H1 (cell line): ENCODE measurements around the gene EBF3. TPM values are rescaled to one million over a fixed set of nuclear protein-coding genes. Genes with fewer than 3 reads are reported as not detected.

Experiments used
- CTCF ChIA-PET: fragments of 300-600 bp; sonication (Branson Sonifier 250); formaldehyde crosslinking; loops from one replicate; lab custom pipeline; 2021; ENCODE audit not compliant: partially characterized antibody; lab: Charles Lee
- POLR2A ChIA-PET: fragments of 300-600 bp; sonication (Branson Sonifier 250); formaldehyde crosslinking; loops from one replicate; lab custom pipeline; 2021; ENCODE audit warnings: inconsistent platforms; ENCODE audit not compliant: partially characterized antibody; lab: Charles Lee
- DNase-seq, 2 experiments: peaks; one replicate each; pipeline versions ENCODE4 v3.0.0 to v3.0.0-alpha.2; 2010 to 2022; ENCODE audit warnings: low spot score in 2 of 2, low read depth in 1 of 2, mixed read lengths in 1 of 2
- FAIRE-seq: peaks from 2 replicates; lab custom pipeline; 2011; peaks lifted over from hg19 to GRCh38; lab: Jason Lieb, UNC
- H2AFZ ChIP-seq: 2 replicates; pipeline ENCODE4 v1.8.1; 2012; ENCODE audit warnings: low read length, inconsistent platforms
- H2AK5ac ChIP-seq: 2 replicates; pipeline ENCODE4 v1.6.1; 2013; ENCODE audit warnings: low read depth, low read length
- H2BK120ac ChIP-seq: replicated peaks from 2 replicates; pipeline ENCODE3; 2013; ENCODE audit warnings: low read depth, low read length, inconsistent platforms
- H2BK12ac ChIP-seq: 2 replicates; pipeline ENCODE4 v1.6.1; 2013; ENCODE audit warnings: low read depth, low read length
- H2BK15ac ChIP-seq: 2 replicates; pipeline ENCODE4 v1.6.1; 2013; ENCODE audit warnings: low read length
- H2BK20ac ChIP-seq: 2 replicates; pipeline ENCODE4 v1.6.1; 2013; ENCODE audit warnings: low read length
- H2BK5ac ChIP-seq: 2 replicates; pipeline ENCODE4 v1.6.1; 2013; ENCODE audit warnings: low read depth, low read length
- H3K14ac ChIP-seq: 2 replicates; pipeline ENCODE4 v1.6.1; 2013; ENCODE audit warnings: inconsistent platforms; ENCODE audit not compliant: insufficient read length
- H3K18ac ChIP-seq: 2 replicates; pipeline ENCODE4 v1.6.1; 2013; ENCODE audit warnings: low read length; ENCODE audit errors: extremely low read depth
- H3K23ac ChIP-seq: 2 replicates; pipeline ENCODE4 v1.6.1; 2013; ENCODE audit warnings: inconsistent platforms; ENCODE audit not compliant: insufficient read length
- H3K23me2 ChIP-seq: 2 replicates; pipeline ENCODE4 v1.6.1; 2013; ENCODE audit warnings: low read depth, low read length
- H3K27ac ChIP-seq: 2 replicates; pipeline ENCODE4 v1.6.1; 2011; ENCODE audit warnings: low read depth, low read length, inconsistent platforms
- H3K27me3 ChIP-seq, 4 experiments: replicated peaks in 1 of 4; 1 replicate in 1 of 4; 2 replicates in 3 of 4; pipeline versions ENCODE4 v1.6.1 to v1.8.1; 2011 to 2013; ENCODE audit warnings: low read length in 3 of 4, mild to moderate bottlenecking in 3 of 4, inconsistent platforms in 2 of 4, mixed read lengths in 2 of 4, moderate library complexity in 1 of 4; ENCODE audit not compliant: control insufficient read depth in 3 of 4, insufficient read depth in 3 of 4; ENCODE audit errors: extremely low read depth in 1 of 4
- H3K36me3 ChIP-seq, 4 experiments: 2 replicates each; pipeline versions ENCODE4 v1.6.1 to v1.8.1; 2011 to 2013; ENCODE audit warnings: mild to moderate bottlenecking in 4 of 4, low read length in 3 of 4, moderate library complexity in 2 of 4, control low read depth in 1 of 4, inconsistent platforms in 1 of 4; ENCODE audit not compliant: insufficient read depth in 4 of 4, control insufficient read depth in 2 of 4
- H3K4ac ChIP-seq: replicated peaks from 2 replicates; pipeline ENCODE3; 2013; ENCODE audit warnings: low read length, low read depth, mixed read lengths, inconsistent platforms; ENCODE audit not compliant: insufficient read length
- H3K4me1 ChIP-seq, 4 experiments: replicated peaks in 1 of 4; 1 replicate in 1 of 4; 2 replicates in 3 of 4; pipeline versions ENCODE4 v1.6.1 to v1.8.1; 2011 to 2013; ENCODE audit warnings: low read length in 3 of 4, inconsistent platforms in 2 of 4, mixed read lengths in 1 of 4; ENCODE audit not compliant: insufficient read depth in 4 of 4, control insufficient read depth in 3 of 4
- H3K4me2 ChIP-seq, 2 experiments: 2 replicates each; pipeline versions ENCODE4 v1.6.1 to v1.8.1; 2011 to 2013; ENCODE audit warnings: low read depth in 2 of 2, low read length in 2 of 2, control low read depth in 1 of 2, inconsistent platforms in 1 of 2, mild to moderate bottlenecking in 1 of 2; ENCODE audit not compliant: insufficient read depth in 1 of 2
- H3K4me3 ChIP-seq, 4 experiments: fragments of 200-600, 300-600 bp in 1 of 4; sonication (generic), shearing (Covaris generic), sonication (Bioruptor Twin) in 1 of 4; 2 replicates each; pipeline versions ENCODE4 v1.5.1 to v1.8.1; 2011 to 2016; ENCODE audit warnings: low read length in 4 of 4, low read depth in 3 of 4, control low read depth in 2 of 4, inconsistent platforms in 2 of 4, mild to moderate bottlenecking in 2 of 4, mixed read lengths in 1 of 4, moderate library complexity in 1 of 4; ENCODE audit not compliant: insufficient read depth in 2 of 4; ENCODE audit errors: extremely low read depth in 1 of 4
- H3K56ac ChIP-seq: replicated peaks from 2 replicates; pipeline ENCODE3; 2013; ENCODE audit warnings: low read depth, mild to moderate bottlenecking, mixed read lengths, low read length, inconsistent platforms; ENCODE audit not compliant: insufficient read length
- H3K79me1 ChIP-seq: 2 replicates; pipeline ENCODE4 v1.6.1; 2013; ENCODE audit warnings: low read depth, low read length, control low read depth
- H3K79me2 ChIP-seq, 2 experiments: 2 replicates each; pipeline versions ENCODE4 v1.6.1 to v1.8.1; 2012 to 2013; ENCODE audit warnings: low read length in 2 of 2, mild to moderate bottlenecking in 2 of 2, inconsistent platforms in 1 of 2; ENCODE audit not compliant: insufficient read depth in 2 of 2, control insufficient read depth in 1 of 2
- H3K9ac ChIP-seq, 4 experiments: replicated peaks in 1 of 4; 1 replicate in 1 of 4; 2 replicates in 3 of 4; pipeline versions ENCODE4 v1.6.1 to v1.8.1; 2011 to 2013; ENCODE audit warnings: low read depth in 3 of 4, low read length in 3 of 4, control low read depth in 2 of 4, mild to moderate bottlenecking in 2 of 4, moderate library complexity in 2 of 4, inconsistent platforms in 1 of 4; ENCODE audit errors: extremely low read depth in 1 of 4
- H3K9me3 ChIP-seq, 2 experiments: 2 replicates each; pipeline versions ENCODE4 v1.6.1 to v1.8.1; 2012 to 2013; ENCODE audit warnings: mild to moderate bottlenecking in 2 of 2, moderate library complexity in 2 of 2, control low read depth in 1 of 2, inconsistent platforms in 1 of 2, low read depth in 1 of 2, low read length in 1 of 2, mixed read lengths in 1 of 2; ENCODE audit not compliant: insufficient read depth in 2 of 2
- H4K20me1 ChIP-seq, 2 experiments: replicated peaks in 1 of 2; 2 replicates each; pipeline versions ENCODE3 to v1.8.1; 2011 to 2013; ENCODE audit warnings: inconsistent platforms in 2 of 2, low read length in 2 of 2, mild to moderate bottlenecking in 1 of 2; ENCODE audit not compliant: insufficient read depth in 2 of 2, control insufficient read depth in 1 of 2
- H4K5ac ChIP-seq: 2 replicates; pipeline ENCODE4 v1.6.1; 2013; ENCODE audit warnings: low read length, low read depth, mixed read lengths, inconsistent platforms; ENCODE audit not compliant: insufficient read length
- H4K8ac ChIP-seq: 2 replicates; pipeline ENCODE4 v1.8.0; 2013; ENCODE audit warnings: mild to moderate bottlenecking, moderate library complexity, low read length, inconsistent platforms; ENCODE audit not compliant: insufficient read depth; ENCODE audit errors: extremely low read depth
- H4K91ac ChIP-seq: replicated peaks from 2 replicates; pipeline ENCODE3; 2013; ENCODE audit warnings: low read length, mixed read lengths, inconsistent platforms; ENCODE audit not compliant: insufficient read length
- BRCA1 ChIP-seq: IDR thresholded peaks from 2 replicates; pipeline ENCODE4 v1.6.1; 2012; ENCODE audit warnings: low read depth, low read length, improper control_type of control experiment
- CHD1 ChIP-seq: IDR thresholded peaks from 2 replicates; pipeline ENCODE4 v1.6.1; 2012; ENCODE audit warnings: low read depth, low read length, improper control_type of control experiment
- CTBP2 ChIP-seq: IDR thresholded peaks from 2 replicates; pipeline ENCODE4 v1.7.0; 2011; ENCODE audit warnings: borderline replicate concordance, mild to moderate bottlenecking, moderate library complexity, mixed read lengths, low read length; ENCODE audit not compliant: insufficient read depth, insufficient read length
- HDAC2 ChIP-seq, 2 experiments: fragments of 300-600 bp in 1 of 2; sonication (generic) in 1 of 2; IDR thresholded peaks; 2 replicates each; pipeline ENCODE4 v1.6.1; 2011 to 2012; ENCODE audit warnings: low read depth in 2 of 2, low read length in 2 of 2, mild to moderate bottlenecking in 2 of 2, moderate library complexity in 2 of 2, borderline replicate concordance in 1 of 2, inconsistent platforms in 1 of 2
- WGBS, 2 experiments: shearing (Covaris generic) in 1 of 2; methylation state at CpG; one replicate each; pipeline versions ENCODE4 v1.1.6 to v1.1.7; 2013 to 2015; ENCODE audit warnings: low lambda C conversion rate in 2 of 2, mixed read lengths in 2 of 2, inconsistent platforms in 1 of 2, low coverage in 1 of 2, missing lambda C conversion rate in 1 of 2; ENCODE audit not compliant: insufficient replicate concordance in 2 of 2, insufficient coverage in 1 of 2, insufficient read length in 1 of 2; ENCODE audit errors: extremely low coverage in 1 of 2, missing lambda C conversion rate in 1 of 2; 5-methylcytosine and 5-hydroxymethylcytosine counted together
- polyA plus RNA-seq, 7 experiments: library from polyadenylated mRNA; depleted of rRNA in 3 of 7; stranded (reverse) in 5 of 7; unstranded in 2 of 7; fragments of >200 nt in 5 of 7; fragments of 200-250 nt in 2 of 7; gene quantifications; 1 replicate in 5 of 7; 2 replicates in 1 of 7; 4 replicates in 1 of 7; pipeline versions ENCODE4 v1.2.1 to v1.2.3, GENCODE V29; 2011 to 2013; ENCODE audit warnings: missing spikeins in 2 of 7, mixed read lengths in 2 of 7
- total RNA-seq: library from RNA; stranded (reverse); fragmentation: NEBNext Ultra II Directional; extraction: Animal tissue kit (Norgen Biotek cat#: 25700); gene quantifications from 2 replicates; pipeline ENCODE4 v1.2.1, GENCODE V29; 2021

The EBF3 gene
- total and polyA plus RNA-seq, 2 of the 8 experiments (the other 6 are each of a cell fraction or from before 2014, with no cell fraction given): 0.08 to 0.26 TPM

DNA sequence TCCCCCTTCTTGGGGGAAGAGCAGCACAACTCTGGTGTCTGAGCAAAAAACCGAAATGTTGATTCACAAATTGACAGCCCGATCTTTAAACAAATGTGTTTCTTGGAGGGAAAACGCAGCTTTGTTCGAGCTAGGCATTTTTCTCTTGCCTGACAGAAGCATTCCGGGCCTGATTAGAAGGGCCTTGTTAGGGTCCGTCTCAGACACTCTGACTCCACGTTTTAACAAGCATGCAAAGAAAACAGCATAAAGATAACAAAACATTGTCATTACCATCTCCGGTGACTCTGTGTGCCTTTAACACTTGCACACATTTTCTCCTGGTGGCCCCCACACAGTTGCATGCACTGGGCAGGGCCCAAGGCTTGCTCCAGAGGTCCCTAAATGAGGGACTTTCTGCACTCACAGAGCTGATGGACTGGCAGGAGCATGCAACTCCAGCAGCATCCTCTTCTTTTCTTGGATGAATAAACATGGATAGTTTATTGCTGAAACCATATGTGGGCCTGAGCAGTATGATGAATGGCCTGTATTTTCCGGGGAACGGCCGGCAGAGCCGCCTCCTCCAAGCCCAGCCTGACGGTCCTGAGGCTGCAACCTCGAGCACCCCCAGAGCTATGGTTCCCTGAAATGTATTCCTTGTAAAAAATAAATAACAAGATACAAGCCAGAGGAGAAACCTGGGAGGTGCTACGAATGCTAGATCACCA lies 50.9 kb downstream of the EBF3 start:
- H4K20me1 ChIP-seq: no peaks in the 10 kb centered on the region
- TF ChIP-seq CHD1: no peak
- TF ChIP-seq HDAC2 (IDR thresholded peaks at IDR 0.05; ENCODE audit: borderline replicate concordance in 1 of 2, low read depth in 2 of 2, low read length in 2 of 2): no peak
- TF ChIP-seq BRCA1: no peak
- no peak for TF ChIP-seq CTBP2
- ChIA-PET CTCF (interaction anchor here (1.1 to 2.2 kb wide), 4 partner anchors 20 to 58 kb away, joined by 3 to 9 read pairs (median 4); no protein-coding TSS in a partner anchor), POLR2A (no interaction called here)
- DNase-seq (no peak), FAIRE-seq (no peak)
- no peak overlapping the region for H3K56ac ChIP-seq
- H3K9ac ChIP-seq: no peak overlapping the region
- no peak overlapping the region for H3K27ac ChIP-seq
- no peak overlapping the region for H2AK5ac ChIP-seq
- no peak overlapping the region for H4K8ac ChIP-seq
- H4K91ac ChIP-seq: no peak overlapping the region
- peaks cover 0 to 6% (median 3%) of the 10 kb centered on the region in 4 experiments; a peak in 1 of 7 replicates for H3K4me1 ChIP-seq
- H3K23me2 ChIP-seq: no peaks in the 10 kb centered on the region
- no peak overlapping the region for H3K4me3 ChIP-seq
- no peak overlapping the region for H3K4ac ChIP-seq
- no peak overlapping the region for H2BK15ac ChIP-seq
- no peaks in the 10 kb centered on the region; a peak in 1 of 7 replicates for H3K27me3 ChIP-seq
- H3K23ac ChIP-seq: no peak overlapping the region
- WGBS, 2 experiments: 80% methylated on average over 14 of the region's 15 CpGs; no CpG with 5 or more reads in 1 of the 2 experiments
- H2BK20ac ChIP-seq: no peak overlapping the region
- no peak overlapping the region for H2BK12ac ChIP-seq
- H2AFZ ChIP-seq: no peak overlapping the region
- no peak overlapping the region for H3K14ac ChIP-seq
- H3K36me3 ChIP-seq: no peaks in the 10 kb centered on the region
- H3K4me2 ChIP-seq: no peak overlapping the region
- no peaks in the 10 kb centered on the region for H3K9me3 ChIP-seq
- no peaks in the 10 kb centered on the region for H3K79me1 ChIP-seq
- H2BK120ac ChIP-seq: no peak overlapping the region
- no peak overlapping the region for H4K5ac ChIP-seq
- H2BK5ac ChIP-seq: no peak overlapping the region
- H3K79me2 ChIP-seq: no peaks in the 10 kb centered on the region
- no peak overlapping the region for H3K18ac ChIP-seq
